Ascending aorta (tissue), 2 donors: ENCODE measurements around the gene HEXD. TPM values are rescaled to one million over a fixed set of nuclear protein-coding genes. Genes with fewer than 3 reads are reported as not detected.
"Not testable (repeated sequence)": the region's sequence is repeated elsewhere in the genome, so short reads cannot be mapped to it uniquely, and the experiment has no call there.

Experiments used
- DNase-seq, 2 donors: peaks; one replicate each; pipeline ENCODE4 v3.0.0-alpha.2; 2019; ENCODE audit warnings: low spot score in 2 of 2
- H3K27ac ChIP-seq, 2 donors: fragments of 200-600 bp; sonication (generic); one replicate each; pipeline ENCODE4 v1.5.1; 2016 to 2017; ENCODE audit warnings: mild to moderate bottlenecking in 1 of 2
- H3K27me3 ChIP-seq: fragments of 200-600 bp; sonication (generic); one replicate; pipeline ENCODE4 v1.5.1; 2017
- H3K36me3 ChIP-seq, 2 donors: fragments of 200-600 bp; sonication (generic); one replicate each; pipeline ENCODE4 v1.5.1; 2016
- H3K4me1 ChIP-seq, 2 donors: fragments of 200-600 bp; sonication (generic); one replicate each; pipeline ENCODE4 v1.5.1; 2016 to 2017; ENCODE audit warnings: mild to moderate bottlenecking in 1 of 2
- H3K4me3 ChIP-seq, 2 donors: fragments of 200-600 bp; sonication (generic); one replicate each; pipeline ENCODE4 v1.5.1; 2016 to 2017; ENCODE audit warnings: mild to moderate bottlenecking in 1 of 2
- H3K9me3 ChIP-seq, 2 donors: fragments of 200-600 bp; sonication (generic); one replicate each; pipeline ENCODE4 v1.5.1; 2016
- intact Hi-C: fragments of 100-400 bp; cut with DNase I; formaldehyde crosslinking; loops from one replicate; pipeline ENCODE4 v1.15.1; 2023
- total RNA-seq: library from RNA; depleted of rRNA; stranded (reverse); fragments of >200 nt; gene quantifications from one replicate; pipeline ENCODE4 v1.1.0, GENCODE V29; 2016
- TF ChIP-seq, protein P1 (sequence below), 3 experiments: fragments of 200-600 bp in 2 of 3; fragments of 450-650 bp in 1 of 3; sonication (generic) in 2 of 3; IDR thresholded peaks; one replicate each; pipeline ENCODE4 v1.5.1; 2016 to 2019; ENCODE audit warnings: antibody characterized with exemption in 3 of 3, mild to moderate bottlenecking in 1 of 3, moderate library complexity in 1 of 3

Gene HEXD
- total RNA-seq, 1 donor from 2014 or later = 40.4 TPM

GRCh38 chr17:82376042-82376730, 42.0 kb upstream of the HEXD start:
- Histone ChIP-seq H3K4me1 (peaks cover under 1 to 3% of the 10 kb centered on the region in 2 donors), H3K9me3 (no peaks in the 10 kb centered on the region), H3K27me3 (peaks cover 18% of the 10 kb centered on the region), H3K4me3 (no peak overlapping the region), H3K27ac (no peak overlapping the region), H3K36me3 (no peaks in the 10 kb centered on the region)
- DNase-seq = no peak
- TF ChIP-seq, protein P1, sequence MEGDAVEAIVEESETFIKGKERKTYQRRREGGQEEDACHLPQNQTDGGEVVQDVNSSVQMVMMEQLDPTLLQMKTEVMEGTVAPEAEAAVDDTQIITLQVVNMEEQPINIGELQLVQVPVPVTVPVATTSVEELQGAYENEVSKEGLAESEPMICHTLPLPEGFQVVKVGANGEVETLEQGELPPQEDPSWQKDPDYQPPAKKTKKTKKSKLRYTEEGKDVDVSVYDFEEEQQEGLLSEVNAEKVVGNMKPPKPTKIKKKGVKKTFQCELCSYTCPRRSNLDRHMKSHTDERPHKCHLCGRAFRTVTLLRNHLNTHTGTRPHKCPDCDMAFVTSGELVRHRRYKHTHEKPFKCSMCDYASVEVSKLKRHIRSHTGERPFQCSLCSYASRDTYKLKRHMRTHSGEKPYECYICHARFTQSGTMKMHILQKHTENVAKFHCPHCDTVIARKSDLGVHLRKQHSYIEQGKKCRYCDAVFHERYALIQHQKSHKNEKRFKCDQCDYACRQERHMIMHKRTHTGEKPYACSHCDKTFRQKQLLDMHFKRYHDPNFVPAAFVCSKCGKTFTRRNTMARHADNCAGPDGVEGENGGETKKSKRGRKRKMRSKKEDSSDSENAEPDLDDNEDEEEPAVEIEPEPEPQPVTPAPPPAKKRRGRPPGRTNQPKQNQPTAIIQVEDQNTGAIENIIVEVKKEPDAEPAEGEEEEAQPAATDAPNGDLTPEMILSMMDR (IDR thresholded peaks at IDR 0.05) = no peak
- intact Hi-C loops = no loop called here

GRCh38 chr17:82377294-82377693, 40.9 kb upstream of the HEXD start:
- H3K4me1 ChIP-seq, intact Hi-C loops, H3K36me3 ChIP-seq, H3K4me3 ChIP-seq, H3K27ac ChIP-seq, DNase-seq, H3K9me3 ChIP-seq: not testable (repeated sequence)
- peaks cover 11% of the 10 kb centered on the region for H3K27me3 ChIP-seq

DNA sequence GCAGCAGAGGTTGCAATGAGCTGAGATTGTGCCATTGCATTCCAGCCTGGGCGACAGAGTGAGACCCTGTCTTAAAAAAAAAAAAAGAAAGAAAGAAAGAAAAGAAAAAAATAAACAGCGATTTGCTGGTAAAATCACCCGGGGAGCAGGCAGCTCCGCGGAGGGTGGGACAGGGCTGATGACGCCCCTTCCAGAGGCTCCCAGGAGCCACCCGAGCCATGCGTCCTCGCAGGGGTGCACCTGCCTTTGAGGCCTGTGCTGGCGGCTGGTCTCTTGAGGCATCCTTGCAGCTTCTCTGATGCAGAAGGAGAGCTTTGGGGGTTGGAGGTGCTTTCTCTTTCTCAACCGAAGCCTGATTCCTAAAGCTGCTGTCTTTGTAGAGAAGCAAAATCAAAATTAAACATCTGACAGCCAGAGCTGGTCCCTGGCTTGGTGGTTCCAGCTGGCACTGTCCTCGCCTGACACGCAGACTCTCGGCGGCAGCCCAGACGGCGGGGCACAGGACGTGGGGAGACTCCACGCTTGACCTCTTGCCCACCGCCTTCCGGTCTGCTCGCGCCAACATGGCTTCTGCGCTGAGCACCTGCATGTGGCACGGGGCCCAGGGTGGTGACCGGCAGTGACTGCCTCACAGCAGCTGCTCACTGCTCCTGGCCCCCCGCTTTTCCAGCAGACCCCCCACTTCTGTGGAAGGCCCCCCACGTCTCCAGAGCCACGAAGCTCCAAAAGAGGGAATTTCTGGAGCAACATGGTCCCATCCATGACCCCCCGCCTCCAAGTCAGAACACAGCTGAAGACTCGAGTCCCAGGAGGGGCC, 40.0 kb upstream of the HEXD start:
- TF ChIP-seq, protein P1 (IDR thresholded peaks at IDR 0.05) = no peak
- H3K36me3 ChIP-seq = no peaks in the 10 kb centered on the region
- intact Hi-C loops = no loop called here
- no peak overlapping the region for H3K27ac ChIP-seq
- peaks cover 11% of the 10 kb centered on the region for H3K27me3 ChIP-seq
- H3K4me3 ChIP-seq = no peak overlapping the region
- no peaks in the 10 kb centered on the region for H3K4me1 ChIP-seq
- H3K9me3 ChIP-seq = no peaks in the 10 kb centered on the region
- DNase-seq = no peak

DNA sequence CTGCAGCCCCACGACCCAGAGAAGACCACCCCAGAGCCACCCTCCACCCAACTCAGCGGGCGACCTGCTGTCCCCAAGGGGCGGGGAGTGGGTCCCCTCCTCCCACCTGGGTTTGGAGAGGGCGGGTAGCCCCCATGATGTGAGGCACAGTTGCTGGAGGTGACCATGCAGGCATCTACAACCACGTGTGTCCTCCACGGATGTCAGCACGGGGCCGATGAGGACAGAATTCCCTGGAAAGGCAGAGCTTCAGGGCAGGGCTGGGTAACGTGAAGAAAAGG, 39.5 kb upstream of the HEXD start:
- Histone ChIP-seq H3K4me3 (no peak overlapping the region), H3K36me3 (no peaks in the 10 kb centered on the region), H3K27ac (no peak overlapping the region), H3K9me3 (no peaks in the 10 kb centered on the region), H3K27me3 (peaks cover 11% of the 10 kb centered on the region), H3K4me1 (no peaks in the 10 kb centered on the region)
- TF ChIP-seq, protein P1 (IDR thresholded peaks at IDR 0.05) = no peak
- DNase-seq = no peak
- intact Hi-C loops = no loop called here

DNA sequence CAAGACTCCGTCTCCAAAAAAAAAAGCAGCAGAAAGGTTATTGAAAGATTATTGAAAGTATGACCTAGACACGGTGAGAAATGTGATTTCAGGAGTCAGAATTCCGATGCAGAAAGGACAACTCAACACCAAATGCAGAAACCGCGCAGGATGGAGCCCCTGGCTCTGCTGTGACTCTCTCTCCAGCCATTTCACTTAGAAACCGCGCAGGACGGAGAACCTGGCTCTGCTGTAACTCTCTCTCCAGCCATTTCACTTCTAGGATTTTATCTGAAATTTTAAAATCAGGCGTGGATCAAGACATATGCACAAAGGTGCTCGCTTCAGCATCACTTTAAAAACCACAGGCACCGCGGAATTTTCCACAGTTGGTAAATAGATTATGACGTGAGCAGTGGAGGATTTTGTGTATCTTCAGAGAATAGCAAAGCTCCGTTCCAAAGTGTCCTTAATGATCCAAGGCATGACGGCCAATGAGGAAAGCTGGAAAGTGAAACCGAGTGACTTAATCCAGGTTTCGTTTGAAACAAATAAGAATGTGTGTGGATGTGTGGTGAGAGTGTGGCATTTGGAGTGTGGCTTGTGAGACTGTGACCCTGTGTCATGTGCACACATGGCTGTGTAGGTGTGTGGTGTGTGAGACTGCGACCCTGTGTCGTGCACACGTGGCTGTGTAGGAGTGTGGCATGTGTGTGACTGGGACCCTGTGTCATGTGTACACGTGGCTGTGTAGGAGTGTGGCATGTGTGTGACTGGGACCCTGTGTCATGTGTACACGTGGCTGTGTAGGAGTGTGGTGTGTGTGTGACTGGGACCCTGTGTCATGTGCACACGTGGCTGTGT, 37.1 kb upstream of the HEXD start:
- no peak for DNase-seq
- Histone ChIP-seq H3K27me3 (peaks cover 5% of the 10 kb centered on the region), H3K27ac (no peak overlapping the region), H3K4me3 (peak overlapping the region in 1 of 2 donors; percentile 7), H3K36me3 (no peaks in the 10 kb centered on the region), H3K9me3 (no peaks in the 10 kb centered on the region), H3K4me1 (peaks cover 15% of the 10 kb centered on the region in 2 donors)
- TF ChIP-seq, protein P1 (IDR thresholded peaks at IDR 0.05) = no peak
- intact Hi-C loops = no loop called here

DNA sequence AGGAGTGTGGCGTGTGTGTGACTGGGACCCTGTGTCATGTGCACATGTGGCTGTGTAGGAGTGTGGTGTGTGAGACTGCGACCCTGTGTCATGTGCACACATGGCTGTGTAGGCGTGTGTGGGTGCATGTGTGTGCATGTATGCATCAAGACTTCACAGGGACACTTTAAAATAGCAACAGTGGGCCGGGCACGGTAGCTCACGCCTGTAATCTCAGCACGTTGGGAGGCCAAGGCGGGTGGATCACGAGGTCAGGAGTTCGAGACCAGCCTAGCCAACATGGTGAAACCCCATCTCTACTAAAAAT, 36.5 kb upstream of the HEXD start:
- DNase-seq, intact Hi-C loops, H3K9me3 ChIP-seq, H3K4me3 ChIP-seq, H3K27me3 ChIP-seq, H3K27ac ChIP-seq, H3K36me3 ChIP-seq: not testable (repeated sequence)
- peaks cover 18% of the 10 kb centered on the region in 2 donors for H3K4me1 ChIP-seq

DNA sequence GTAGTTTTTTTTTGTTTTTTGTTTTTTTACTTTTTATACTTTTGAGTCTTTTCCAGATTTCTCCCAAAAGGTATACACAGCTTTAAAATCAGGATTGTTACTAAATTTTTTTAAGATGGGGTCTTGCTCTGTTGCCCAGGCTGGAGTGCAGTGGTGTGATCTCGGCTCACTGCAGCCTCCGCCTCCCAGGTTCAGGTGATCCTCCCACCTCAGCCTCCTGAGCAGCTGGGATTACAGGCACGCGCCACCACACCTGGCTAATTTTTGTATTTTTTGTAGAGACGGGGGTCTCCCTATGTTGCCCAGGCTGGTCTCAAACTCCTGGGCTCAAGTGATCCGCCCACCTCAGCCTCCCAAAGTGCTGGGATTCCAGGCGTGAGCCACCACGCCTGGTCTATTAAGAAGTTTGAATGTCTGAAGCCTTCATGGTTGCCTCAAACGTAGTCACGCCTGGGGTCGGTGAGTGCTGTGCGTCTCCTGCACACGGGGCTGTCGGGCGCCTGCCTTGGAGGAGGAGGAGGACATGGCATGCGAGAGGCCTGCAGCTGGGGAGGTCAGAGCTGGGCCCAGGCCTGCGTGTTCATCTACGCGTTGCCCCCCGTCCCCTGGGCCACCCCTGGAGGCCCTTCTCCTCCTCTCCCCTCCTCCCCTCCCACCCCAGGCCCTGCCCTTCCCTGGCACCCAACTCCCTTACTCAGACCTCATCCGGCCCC, 35.8 kb upstream of the HEXD start:
- H3K27me3 ChIP-seq, H3K9me3 ChIP-seq, intact Hi-C loops, H3K27ac ChIP-seq, DNase-seq, H3K4me3 ChIP-seq, H3K36me3 ChIP-seq: not testable (repeated sequence)
- H3K4me1 ChIP-seq = peaks cover 18% of the 10 kb centered on the region in 2 donors
